HG02642 (cell line): ENCODE measurements around the gene NOS1AP.
"Not testable (repeated sequence)": the region's sequence is repeated elsewhere in the genome, so short reads cannot be mapped to it uniquely, and the experiment has no call there.

ENCODE experiments used
- ATAC-seq: cut with Tn5 transposase; IDR thresholded peaks from one replicate; pipeline ENCODE4 v1.9.1; 2021; ENCODE audit warnings: mild to moderate bottlenecking; ENCODE audit not compliant: unreplicated experiment, poor library complexity

The NOS1AP gene

DNA sequence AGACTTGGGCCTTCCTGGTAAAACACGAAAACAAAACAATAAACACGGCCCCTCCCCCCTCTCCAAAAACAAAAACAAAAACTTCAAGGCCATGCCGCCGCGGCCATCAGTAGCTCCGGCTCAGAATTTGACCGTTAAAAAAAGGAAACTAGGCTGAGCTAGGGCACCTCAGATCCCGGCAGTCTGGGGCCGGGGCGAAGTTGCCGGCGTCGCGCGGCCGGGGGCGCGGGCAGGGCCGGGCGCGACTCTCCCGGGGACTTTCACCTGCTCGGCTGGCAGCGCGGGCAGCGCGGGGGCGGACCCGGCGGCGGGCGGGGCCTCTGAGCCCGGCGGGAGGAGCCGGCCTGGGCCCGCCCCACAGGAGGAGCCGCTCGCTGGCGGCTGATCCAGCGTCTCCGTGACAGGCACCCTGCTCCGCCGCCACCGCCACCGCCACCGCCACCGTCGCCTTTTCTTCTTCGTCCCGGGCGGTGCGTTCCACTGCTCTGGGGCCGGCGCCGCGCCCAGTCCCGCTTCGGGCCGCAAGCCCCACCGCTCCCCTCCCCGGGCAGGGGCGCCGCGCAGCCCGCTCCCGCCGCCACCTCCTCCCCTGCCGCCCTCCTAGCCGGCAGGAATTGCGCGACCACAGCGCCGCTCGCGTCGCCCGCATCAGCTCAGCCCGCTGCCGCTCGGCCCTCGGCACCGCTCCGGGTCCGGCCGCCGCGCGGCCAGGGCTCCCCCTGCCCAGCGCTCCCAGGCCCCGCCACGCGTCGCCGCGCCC is at the start of gene NOS1AP:
Gene NOS1AP (plus strand): TSS at position 358 of the 760 bp plus-strand sequence. CDS start 487 bp downstream, outside the sequence.
- peak; percentile 99 for ATAC-seq

DNA sequence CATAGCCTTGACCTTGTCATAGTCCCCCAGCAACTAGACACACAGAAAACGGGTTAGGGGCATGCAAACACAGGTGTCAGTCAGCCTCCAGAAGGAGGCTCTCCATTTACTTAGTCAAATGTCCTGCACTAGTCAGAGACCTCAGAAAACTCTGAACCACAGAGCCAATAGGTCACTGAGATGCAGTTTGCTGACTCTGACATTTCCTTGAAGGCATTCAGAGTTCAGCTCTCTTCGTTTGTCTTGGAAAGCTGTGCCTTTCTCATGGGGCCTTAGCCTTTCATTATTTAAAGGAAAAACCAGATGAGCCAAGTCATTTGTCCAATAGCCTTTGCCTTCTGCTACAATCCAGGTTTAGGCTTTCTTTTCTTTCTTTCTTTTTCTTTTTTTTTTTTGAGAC is 49.3 kb upstream of the NOS1AP start:
- no peak for ATAC-seq

DNA sequence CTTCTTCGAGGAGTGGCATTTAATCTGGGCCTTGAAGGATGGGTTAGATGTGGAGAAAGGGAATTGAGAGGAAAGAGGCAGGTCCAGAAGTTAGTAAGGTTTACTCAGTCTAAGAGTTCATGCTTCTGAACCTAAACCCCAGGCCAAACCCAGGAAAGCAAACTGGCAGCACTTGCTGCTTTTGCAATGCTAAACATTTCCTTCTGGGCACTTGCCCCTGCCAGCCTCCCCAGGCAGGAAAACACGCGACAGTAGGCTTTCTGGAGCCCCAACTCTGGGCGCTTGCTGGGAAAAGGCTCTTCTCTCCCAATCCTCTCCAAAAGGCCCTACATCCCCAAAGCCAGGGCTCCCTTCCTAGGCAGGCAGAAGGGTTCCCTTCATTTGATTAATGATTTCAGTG is 48.4 kb upstream of the NOS1AP start:
- ATAC-seq, result no peak

DNA sequence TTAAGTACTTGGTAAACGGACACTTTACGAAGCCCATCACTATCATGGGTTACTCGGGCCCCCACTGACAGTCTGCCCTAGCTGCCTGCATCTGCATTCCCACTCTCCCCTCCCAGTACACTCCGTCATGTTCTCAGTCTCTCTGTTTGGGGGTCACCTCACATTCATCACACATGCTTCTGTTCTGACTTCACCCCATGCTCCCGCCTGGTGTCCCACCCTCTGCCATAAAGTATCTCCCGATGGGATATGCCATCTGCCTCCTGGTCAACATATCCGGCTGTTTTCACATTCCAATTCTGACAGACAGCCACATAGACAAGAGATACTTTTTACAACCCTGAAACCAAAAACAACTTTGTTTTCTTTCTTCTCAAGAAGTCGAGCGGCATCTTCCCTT is 46.9 kb upstream of the NOS1AP start:
- no peak for ATAC-seq

DNA sequence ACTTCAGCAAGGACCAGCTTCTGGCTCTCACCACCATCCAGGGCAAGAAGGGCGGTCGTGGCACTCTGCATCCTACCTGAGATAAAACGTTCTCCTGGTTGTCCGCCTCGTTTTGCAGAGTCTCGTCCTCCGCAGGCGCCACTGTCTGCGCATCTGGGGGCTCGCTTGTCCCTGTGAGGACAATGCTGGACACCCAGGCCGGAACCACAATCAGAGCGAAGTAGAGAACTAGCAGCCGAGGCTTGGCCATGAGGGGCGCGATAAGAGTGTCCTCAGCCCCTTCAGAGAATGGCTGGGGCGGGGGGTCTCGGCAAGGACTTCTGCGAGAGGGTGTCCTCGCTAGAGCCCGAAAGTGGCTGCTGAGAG is 46.3 kb upstream of the NOS1AP start:
- no peak for ATAC-seq

DNA sequence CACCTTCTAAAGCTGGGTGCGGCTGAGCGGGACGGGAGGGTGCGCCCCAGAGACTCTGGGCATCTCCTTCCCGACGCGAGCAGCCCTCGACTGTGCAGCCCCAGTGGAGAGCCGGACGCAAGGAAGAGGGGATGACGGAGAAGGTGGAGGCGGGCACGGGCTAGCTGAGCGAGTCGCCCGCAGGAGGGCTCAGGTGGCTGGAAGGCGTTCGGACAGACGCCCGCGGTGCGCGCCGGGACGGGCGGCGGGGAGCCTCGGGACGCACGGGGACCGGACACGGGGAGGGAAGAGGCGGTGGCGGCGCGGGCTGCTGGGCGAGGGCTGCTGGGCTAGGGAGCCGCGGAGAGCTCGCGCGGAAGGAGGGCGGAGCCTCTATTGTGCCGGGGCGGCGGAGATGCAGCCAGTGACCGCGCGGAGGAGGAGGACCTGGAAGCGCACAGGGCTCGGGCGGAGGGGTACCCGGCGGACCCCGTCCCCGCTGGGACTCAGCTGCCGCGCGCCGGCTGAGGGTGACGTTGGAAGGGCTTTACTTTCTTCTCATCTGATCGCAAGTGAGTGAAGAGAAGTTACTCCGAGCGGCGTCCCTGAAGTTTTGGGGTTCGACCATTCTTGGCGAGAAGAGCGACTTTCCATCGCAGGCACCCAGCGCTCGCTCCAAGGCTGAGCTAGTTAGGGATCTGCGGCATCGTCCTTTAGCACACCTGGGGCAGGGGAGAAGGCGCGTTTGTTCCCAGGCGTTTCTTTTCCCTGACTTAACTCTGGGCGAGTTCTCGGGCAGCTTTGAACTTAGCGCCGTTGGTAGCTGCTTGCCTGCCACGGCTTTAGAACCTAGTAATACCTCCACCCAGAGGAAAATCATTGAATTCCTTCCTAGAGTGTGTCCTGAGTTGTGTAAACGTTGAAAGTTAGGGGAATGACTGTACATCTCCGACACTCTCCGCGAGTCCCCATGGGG is 45.7 kb upstream of the NOS1AP start, which contains the start of gene OLFML2B:
Gene OLFML2B (minus strand): TSS at position 323 of the 955 bp plus-strand sequence. CDS start 439 bp downstream, outside the sequence.
- ATAC-seq, result peak; percentile 69

DNA sequence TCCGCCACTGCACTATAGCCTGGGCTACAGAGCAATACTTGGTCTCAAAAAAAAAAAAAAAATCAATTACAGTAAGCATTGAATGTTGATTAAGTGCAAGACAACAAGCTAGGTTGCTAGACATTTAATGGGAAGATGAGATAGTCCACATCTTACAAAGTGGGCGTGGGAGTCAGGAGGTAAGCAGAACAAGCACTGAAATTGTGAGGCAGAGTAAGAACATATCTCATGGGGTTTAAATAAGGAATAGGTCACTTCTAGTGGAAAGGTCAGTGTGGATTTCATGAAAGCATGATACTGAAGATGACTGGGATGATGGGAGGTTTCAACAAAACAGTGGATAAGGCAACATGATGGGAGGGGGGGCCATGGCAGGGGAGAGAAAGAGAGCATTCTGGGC is 44.0 kb upstream of the NOS1AP start:
- no peak for ATAC-seq

DNA sequence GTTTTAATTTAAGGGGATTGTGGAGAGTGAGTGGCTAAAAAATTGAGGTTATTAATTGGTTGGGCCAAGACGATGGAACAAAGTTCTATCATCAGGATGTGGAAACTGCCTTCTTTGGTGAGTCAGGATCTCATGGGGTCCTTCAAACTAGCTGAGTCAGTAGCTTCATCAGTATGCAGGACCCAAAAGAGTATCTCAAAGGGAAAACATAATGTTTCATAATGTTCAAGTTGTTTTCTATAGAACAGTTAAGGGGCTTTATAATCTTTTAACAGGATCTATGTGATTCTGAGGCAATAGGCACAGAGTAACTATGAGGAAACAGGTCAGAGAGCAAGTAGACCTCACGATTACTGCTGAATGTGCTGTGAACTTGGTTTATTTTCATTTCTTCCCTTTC is 42.6 kb upstream of the NOS1AP start:
- no peak for ATAC-seq

DNA sequence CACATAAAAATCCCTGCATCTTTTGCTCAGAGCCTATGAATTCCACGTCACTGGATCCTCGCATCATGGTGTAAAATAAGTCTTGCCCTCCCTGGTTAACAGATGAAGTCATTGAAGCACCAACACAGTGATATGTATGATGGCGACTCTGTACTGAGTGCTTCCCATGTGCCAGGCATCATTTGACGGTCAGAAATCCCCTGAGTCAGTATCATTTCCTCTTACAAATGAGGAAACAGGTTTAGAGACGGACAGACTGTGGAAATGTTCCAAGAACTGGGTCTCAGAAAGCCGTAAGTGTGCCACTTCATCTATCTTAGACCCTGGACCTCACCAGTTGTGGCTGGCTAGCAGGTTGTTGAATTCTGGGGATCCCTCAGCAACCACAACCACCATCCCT is 40.8 kb upstream of the NOS1AP start:
- no peak for ATAC-seq

DNA sequence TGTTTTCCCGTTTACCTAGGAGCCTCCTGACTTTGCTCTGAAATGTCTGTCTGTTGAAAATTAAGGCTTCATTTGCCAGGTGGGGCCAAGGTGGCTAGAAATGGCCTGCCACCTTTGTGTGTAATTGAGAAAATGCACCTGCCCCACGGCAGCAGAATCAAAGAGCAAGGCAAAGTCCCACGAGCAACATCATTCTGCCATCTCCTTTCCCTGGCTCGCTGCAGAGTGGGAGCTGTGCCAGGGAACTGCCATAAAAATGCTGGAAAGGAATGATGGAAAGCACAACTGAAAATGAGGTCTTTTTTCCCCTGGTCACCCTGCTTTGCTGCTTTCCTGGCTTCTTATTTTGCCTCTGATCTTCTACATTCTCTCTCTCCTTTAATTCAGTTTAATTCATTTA is 40.3 kb upstream of the NOS1AP start:
- ATAC-seq, result no peak

DNA sequence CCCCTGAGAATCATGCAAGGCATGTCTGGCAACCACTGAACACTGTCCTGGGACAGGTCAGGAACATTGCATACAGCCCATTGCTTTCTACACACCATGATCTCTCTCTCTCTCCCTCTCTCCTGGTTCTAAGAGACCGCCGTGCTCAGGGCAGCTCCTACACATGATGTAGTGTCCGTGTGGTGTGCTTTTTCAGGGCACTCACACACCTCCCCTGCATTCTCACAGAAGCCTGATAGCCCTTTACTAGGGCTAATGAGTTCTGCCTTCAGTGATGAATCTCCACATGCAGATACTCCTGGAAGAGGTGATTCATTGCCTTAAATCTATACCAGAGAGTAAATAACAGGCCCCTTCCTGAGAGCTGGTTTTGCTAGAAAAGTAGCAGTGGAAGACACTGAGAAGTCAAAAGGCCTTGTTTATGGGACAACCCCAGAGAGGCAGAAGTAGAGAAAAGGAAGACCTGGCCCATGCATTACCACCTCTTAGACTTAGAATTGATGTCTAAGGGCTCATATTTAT is 38.7 kb upstream of the NOS1AP start:
- no peak for ATAC-seq

DNA sequence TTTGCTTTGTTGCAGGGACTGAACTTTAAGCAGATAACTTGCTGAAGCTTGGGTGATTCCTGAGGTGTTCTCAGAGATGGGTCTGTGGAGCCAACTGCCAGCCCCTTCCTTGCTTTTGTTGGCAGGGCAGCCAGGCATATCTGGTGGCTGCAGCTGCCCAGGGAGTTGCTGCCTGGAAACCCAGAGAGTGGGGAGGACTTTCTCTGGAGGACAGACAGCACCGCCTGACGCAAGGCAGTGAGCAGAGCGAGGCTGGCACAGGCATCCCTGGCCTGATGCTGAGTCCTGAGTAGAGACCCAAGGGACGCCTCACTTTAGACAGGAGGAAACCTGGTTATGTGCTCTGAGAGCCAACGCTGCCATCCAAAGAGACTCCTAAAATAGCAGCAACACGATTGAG is 36.1 kb upstream of the NOS1AP start:
- ATAC-seq, result no peak

DNA sequence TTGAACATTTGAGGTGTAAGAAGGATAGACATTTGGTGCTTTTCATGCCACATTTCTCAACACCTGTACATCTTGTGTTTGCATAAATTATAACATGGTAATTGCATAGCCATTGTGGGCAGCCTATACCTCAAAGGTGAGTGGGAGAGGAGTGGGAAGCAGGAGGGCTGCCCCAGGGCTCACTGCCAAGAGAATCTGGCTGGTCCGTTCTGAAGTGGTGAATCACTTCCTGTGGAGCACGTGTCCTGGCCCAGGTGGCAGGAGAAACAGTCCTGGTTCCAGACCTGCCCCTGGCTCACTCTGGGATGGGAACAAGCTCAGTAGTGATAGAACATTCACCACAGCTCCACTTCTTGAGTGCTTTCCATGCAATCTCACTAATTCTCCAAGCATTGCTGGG is 34.2 kb upstream of the NOS1AP start:
- no peak for ATAC-seq

DNA sequence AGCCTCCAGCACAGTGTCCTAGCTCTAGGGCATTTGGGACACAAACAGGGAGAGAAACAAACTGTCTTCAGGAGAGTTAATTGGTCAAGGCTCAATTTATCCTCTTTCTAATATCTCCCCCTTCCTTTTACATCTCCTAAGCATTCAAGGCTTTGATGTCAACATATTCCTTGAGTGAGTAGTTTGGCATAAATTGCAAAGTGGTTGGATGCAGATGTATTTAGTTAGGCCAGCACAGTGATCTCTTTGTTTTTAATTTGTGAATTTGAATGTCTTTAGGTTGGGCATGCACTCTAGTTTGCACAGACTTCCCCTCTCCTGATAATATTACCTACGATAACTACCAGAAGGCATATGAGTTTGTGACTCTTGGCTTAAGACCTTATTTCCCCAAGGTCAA is 33.3 kb upstream of the NOS1AP start:
- no peak for ATAC-seq

DNA sequence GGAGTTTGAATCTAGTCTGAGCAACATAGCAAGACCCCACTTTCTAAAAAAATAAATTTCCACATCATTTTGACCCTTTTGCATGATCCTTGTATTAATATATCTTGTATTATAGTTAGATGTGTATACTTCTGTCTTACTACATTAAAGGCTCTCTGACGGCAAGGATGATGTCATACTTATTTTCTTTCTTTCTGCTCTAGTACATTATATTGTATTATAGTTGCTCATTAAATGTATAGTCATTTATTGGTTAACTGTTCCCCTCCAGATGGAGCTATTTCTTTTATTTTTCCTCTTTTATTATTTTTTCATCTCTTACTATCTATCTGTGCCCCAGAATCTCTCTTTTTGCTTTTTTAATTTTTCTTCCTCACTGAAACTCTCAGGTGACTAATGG is 30.9 kb upstream of the NOS1AP start:
- no peak for ATAC-seq

DNA sequence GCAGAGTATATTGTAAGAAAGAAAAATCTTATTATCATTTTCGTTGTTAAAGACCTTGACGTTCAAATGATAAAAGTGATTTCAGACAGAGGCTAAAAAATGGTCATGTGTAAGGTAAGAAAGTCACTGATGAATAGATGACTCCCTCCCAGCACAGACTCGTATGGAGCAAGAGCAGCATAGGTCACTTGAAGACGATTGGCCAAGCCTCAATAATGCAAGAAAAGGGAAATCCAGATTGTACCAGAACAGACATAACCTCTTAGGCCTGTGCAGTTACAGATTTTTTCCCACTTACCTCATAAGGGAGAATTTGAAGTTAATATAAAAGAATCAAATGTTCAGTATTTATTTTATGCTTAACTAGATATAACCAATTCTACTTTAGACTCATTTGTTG is 29.5 kb upstream of the NOS1AP start:
- ATAC-seq, result no peak

DNA sequence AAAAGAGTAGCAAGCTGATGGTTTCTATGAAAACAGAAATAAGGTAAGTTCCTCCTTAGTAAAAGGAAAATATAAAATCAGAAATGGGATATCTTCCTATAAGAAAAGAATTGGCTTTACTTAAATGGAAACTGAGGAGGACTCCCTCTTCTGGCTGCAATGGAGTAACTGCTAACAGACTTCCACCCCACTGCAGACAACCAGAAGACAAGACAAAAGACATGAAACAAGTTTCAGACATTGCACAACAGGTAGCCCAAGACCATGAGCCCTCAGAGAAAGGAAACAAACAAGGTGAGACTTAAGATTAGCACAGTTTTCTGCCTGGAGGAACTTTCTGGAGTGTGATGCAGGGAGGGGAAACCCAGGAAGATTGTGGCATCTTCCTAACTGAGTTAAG is 28.8 kb upstream of the NOS1AP start:
- no peak for ATAC-seq

DNA sequence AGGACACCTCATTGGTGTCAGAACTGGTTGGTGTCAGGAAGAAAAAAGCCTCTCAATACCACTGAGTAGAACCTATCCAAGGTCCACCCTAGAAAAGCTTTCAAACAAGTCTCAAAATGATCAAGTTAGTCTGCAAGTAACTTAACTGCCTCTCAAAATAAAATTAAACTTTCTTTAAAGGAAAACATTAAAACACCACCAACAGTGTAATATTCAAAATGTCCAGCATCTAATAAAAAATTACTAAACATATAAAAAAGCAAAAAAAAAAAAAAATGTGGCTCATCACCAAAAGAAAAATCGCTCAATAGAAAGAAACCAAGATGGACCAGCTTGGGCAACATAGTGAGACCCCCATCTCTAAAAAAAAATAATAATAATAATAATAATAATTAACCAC is 27.1 kb upstream of the NOS1AP start:
- ATAC-seq, result no peak

DNA sequence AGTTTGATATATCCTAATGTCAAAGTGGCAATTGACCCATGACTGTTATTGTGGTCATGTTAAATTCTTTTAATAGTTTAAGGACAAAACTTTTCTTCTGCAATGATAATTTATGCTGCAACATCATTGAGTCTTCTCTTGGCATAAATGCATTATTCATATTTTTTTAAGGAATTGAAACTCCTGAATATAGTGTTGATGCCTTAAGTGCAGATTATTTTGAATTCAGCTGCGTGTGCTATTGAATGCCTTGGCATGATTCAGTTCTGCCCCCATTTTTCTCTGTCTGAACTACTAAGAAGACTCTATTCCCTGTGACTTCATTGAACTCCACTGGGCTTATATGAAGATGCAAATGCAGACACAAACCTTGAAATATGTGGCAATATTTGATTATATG is 22.6 kb upstream of the NOS1AP start:
- ATAC-seq, result no peak

DNA sequence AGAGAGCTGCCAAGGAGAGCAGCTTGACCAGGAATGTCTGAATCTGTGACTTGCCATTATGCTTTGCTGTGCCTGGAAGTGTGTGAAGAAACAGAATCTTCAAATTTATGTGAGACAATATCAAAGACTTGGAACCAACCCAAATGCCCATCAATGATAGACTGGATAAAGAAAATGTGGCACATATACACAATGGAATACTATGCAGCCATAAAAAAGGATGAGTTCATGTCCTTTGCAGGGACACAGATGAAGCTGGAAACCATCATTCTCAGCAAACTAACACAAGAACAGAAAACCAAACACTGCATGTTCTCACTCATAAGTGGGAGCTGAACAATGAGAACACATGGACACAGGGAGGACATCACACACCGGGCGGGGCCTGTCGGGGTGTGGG is 15.5 kb upstream of the NOS1AP start:
- ATAC-seq, result not testable (repeated sequence)

DNA sequence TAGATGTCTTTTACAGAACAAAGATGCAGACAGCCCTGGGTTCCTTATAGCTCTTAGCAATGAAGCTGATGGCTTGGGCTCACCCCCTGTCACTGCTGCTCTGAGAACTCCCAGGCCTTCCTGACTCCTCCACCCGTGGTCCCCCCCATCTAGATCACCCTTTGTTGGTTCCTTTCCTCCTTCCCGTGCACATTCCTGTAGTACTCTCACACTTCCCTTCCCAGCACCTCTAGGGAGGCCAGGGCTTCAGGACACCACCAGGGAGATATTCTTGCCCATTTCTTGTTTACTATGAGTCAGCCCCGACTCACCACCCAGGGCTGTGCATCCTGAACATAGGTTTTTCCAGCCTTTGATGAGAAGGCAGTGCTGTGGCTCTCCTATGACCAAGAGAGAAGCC is 14.4 kb upstream of the NOS1AP start:
- no peak for ATAC-seq
